HFF-Myc (cell line): ENCODE data around the gene SCRN1.

ENCODE experiments used
- DNase-seq: peaks from one replicate; pipeline ENCODE4 v3.0.0-alpha.2; 2011; ENCODE audit warnings: low read depth; ENCODE audit errors: extremely low read depth
- H3K4me3 ChIP-seq: replicated peaks from 2 replicates; pipeline ENCODE4 v1.5.1; 2011; ENCODE audit warnings: low read depth, mild to moderate bottlenecking, control low read depth, low read length
- CTCF ChIP-seq: IDR thresholded peaks from 2 replicates; pipeline ENCODE4 v1.5.1; 2012; ENCODE audit warnings: mild to moderate bottlenecking, low read depth, low read length, control low read depth; ENCODE audit errors: missing control alignments

SCRN1 gene

GRCh38 chr7:29882481-29882880, 107.1 kb downstream of the SCRN1 start:
- no peak for TF ChIP-seq CTCF
- no peak overlapping the region for H3K4me3 ChIP-seq

GRCh38 chr7:29881724-29882123, 107.9 kb downstream of the SCRN1 start:
- no peak for DNase-seq
- no peak overlapping the region for H3K4me3 ChIP-seq
- no peak for TF ChIP-seq CTCF

More at GRCh38 chr7:29882481-29882880, 107.1 kb downstream of the SCRN1 start:
- DNase-seq: no peak

- H3K4me3 ChIP-seq: no peak overlapping the region
- no peak for DNase-seq
- TF ChIP-seq CTCF: no peak
These were observed 110.0 kb downstream of the SCRN1 start for GRCh38 chr7:29879609-29880008.

- peak; percentile 61 for TF ChIP-seq CTCF
- no peak overlapping the region for H3K4me3 ChIP-seq
- DNase-seq: peak; percentile 21
These were observed 111.4 kb downstream of the SCRN1 start for GRCh38 chr7:29878081-29878688.

- TF ChIP-seq CTCF: no peak
- no peak for DNase-seq
These were observed 112.4 kb downstream of the SCRN1 start for GRCh38 chr7:29877196-29877595.

GRCh38 chr7:29875741-29876140, 113.9 kb downstream of the SCRN1 start:
- H3K4me3 ChIP-seq: no peak overlapping the region
- TF ChIP-seq CTCF: no peak
- no peak for DNase-seq

More at GRCh38 chr7:29877196-29877595, 112.4 kb downstream of the SCRN1 start:
- no peak overlapping the region for H3K4me3 ChIP-seq

- H3K4me3 ChIP-seq: no peak overlapping the region
- no peak for TF ChIP-seq CTCF
- DNase-seq: no peak
These were observed 115.8 kb downstream of the SCRN1 start for GRCh38 chr7:29873644-29874294.
